Measurements from ENCODE around the gene WDTC1. TPM values are rescaled to one million over a fixed set of nuclear protein-coding genes. Genes with fewer than 3 reads are reported as not detected.

WDTC1 gene
- total RNA-seq, 1 donor from 2014 or later = 61.1 TPM

DNA sequence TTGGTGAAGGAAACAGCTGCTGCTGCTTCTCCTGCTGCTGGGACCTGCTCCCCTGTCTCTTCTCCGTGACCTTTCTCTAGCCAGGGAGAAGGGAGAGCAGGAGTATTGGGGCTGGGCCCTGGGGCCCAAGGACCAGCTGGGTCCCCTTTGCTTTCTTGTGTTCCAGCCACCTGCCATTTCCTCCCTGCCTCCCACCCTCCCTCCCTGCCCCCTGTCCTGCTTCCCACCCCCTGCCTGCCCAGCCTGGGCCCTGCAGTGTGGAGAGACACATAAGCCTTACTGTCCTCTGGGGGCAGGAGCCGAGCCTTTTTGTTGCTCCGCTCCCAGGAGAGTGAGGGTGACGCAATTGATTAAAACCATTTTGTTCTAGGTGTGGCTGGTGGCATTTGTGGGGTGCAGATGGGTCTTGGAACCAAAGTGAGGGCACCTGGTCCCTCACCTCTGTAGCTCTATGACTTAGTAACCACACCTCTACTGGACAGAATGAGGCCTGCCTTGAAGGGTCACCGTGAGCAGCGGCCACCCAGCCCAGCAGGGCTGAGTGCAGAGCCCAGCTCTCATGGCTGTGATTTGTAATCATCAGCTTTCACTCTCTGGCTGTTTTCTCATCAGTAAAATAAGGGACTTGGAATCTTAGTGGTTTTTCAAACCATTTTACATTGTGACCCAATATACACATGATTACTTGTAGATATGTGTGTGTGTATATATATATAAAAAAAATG is 73.6 kb downstream of the WDTC1 start:
- DNase-seq = no peak
- no peak overlapping the region for H3K27ac ChIP-seq (replicated peaks)
- no peaks in the 10 kb centered on the region for H3K4me1 ChIP-seq
- no peaks in the 10 kb centered on the region for H3K9me3 ChIP-seq (replicated peaks)
- no peak for TF ChIP-seq CTCF (IDR thresholded peaks at IDR 0.05; ENCODE audit: borderline replicate concordance)
- intact Hi-C loops (cut with micrococcal nuclease) = no loop called here
- peaks cover 37% of the 10 kb centered on the region for H3K36me3 ChIP-seq
- H3K4me3 ChIP-seq = no peak overlapping the region
- no peaks in the 10 kb centered on the region for H3K27me3 ChIP-seq (ENCODE audit: low read depth)

- Histone ChIP-seq H3K4me1 (no peaks in the 10 kb centered on the region), H3K4me3 (no peak overlapping the region), H3K27me3 (ENCODE audit: low read depth) (no peaks in the 10 kb centered on the region), H3K9me3 (replicated peaks) (no peaks in the 10 kb centered on the region), H3K36me3 (no peaks in the 10 kb centered on the region), H3K27ac (replicated peaks) (no peak overlapping the region)
- no peak for TF ChIP-seq CTCF (IDR thresholded peaks at IDR 0.05; ENCODE audit: borderline replicate concordance)
- intact Hi-C loops (cut with micrococcal nuclease) = no loop called here
- DNase-seq = no peak
Measured at GRCh38 chr1:27314169-27314568, 79.7 kb downstream of the WDTC1 start.

- Histone ChIP-seq H3K4me1 (no peaks in the 10 kb centered on the region), H3K27me3 (ENCODE audit: low read depth) (no peaks in the 10 kb centered on the region), H3K4me3 (no peak overlapping the region), H3K9me3 (replicated peaks) (no peaks in the 10 kb centered on the region), H3K27ac (replicated peaks) (no peak overlapping the region), H3K36me3 (no peaks in the 10 kb centered on the region)
- intact Hi-C loops (cut with micrococcal nuclease) = no loop called here
- DNase-seq = no peak
- TF ChIP-seq CTCF (IDR thresholded peaks at IDR 0.05; ENCODE audit: borderline replicate concordance) = no peak
Measured at GRCh38 chr1:27314737-27315136, 80.3 kb downstream of the WDTC1 start.

DNA sequence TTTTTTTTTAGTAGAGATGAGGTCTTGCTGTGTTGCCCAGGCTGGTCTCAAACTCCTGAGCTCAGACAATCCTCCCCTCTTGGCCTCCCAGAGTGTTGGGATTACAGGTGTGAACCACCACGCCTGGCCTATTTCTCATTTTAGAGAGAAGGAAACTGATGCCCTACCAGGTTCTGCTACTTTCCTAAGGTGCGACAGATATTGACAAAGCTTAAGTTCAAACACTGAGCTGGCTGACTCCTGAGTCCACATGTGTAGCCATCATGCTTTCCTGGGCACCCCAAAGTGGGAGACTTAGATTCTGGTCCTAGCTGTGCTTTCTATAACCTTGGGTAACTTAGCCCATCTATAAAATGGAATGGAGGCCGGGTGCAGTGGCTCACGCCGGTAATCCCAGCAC is 82.4 kb downstream of the WDTC1 start:
- Histone ChIP-seq H3K4me3 (no peak overlapping the region), H3K36me3 (no peaks in the 10 kb centered on the region), H3K27ac (replicated peaks) (no peak overlapping the region), H3K4me1 (peaks cover 7% of the 10 kb centered on the region), H3K27me3 (ENCODE audit: low read depth) (no peaks in the 10 kb centered on the region), H3K9me3 (replicated peaks) (no peaks in the 10 kb centered on the region)
- no peak for DNase-seq
- no peak for TF ChIP-seq CTCF (IDR thresholded peaks at IDR 0.05; ENCODE audit: borderline replicate concordance)
- intact Hi-C loops (cut with micrococcal nuclease) = no loop called here

DNA sequence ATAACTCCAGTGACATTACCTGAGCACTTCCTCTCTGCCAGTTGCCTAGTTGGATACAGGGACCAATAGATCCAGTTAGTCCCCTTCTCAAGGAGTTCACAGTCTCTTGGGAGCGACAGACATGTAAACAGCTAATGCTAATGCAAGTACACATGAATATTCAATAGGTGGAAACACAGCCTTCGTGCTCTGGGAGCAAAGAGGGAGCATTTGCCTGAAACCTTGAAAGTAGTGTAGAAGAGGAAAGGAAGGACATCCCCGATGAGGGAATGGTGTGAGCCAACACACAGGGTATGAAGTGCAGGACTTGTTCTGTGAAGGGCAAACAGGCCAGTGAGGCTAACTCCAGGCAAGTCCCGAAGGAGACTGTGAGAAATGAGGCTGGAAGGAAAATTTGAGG is 83.7 kb downstream of the WDTC1 start:
- H3K4me3 ChIP-seq = no peak overlapping the region
- no peak for DNase-seq
- H3K27me3 ChIP-seq (ENCODE audit: low read depth) = no peaks in the 10 kb centered on the region
- no peaks in the 10 kb centered on the region for H3K9me3 ChIP-seq (replicated peaks)
- H3K36me3 ChIP-seq = no peaks in the 10 kb centered on the region
- TF ChIP-seq CTCF (IDR thresholded peaks at IDR 0.05; ENCODE audit: borderline replicate concordance) = no peak
- H3K27ac ChIP-seq (replicated peaks) = no peak overlapping the region
- intact Hi-C loops (cut with micrococcal nuclease) = no loop called here
- peaks cover 18% of the 10 kb centered on the region for H3K4me1 ChIP-seq
